ENCODE measurements around the gene CSRNP3. TPM values are rescaled to one million over a fixed set of nuclear protein-coding genes. Genes with fewer than 3 reads are reported as not detected.

The CSRNP3 gene
- total RNA-seq, 1 experiment from 2014 or later, result 1.3 TPM

DNA sequence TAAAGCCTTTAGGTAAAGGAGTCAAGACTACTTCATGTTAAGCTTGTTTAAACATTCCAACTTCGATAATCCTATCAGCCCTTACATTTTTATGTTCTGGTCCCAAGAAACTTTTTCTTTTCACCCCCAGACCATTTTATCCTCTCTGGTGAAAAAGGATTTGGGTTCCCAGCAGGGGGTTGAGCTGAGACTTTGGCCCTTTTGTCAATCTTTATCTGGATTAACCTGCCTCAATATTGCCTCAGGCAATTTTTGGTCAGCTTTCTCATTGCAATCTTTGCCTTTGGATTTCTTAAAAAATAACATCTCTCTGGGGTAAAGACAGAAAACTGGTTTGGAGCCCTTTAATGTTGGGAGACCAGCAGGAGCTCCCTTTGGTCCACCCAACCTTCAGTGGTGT is 33.9 kb upstream of the CSRNP3 start:
- Mint-ChIP-seq H3K27me3 (ENCODE audit: insufficient read depth, unreplicated experiment) (no peaks in the 10 kb centered on the region), H3K9me3 (ENCODE audit: unreplicated experiment) (no peaks in the 10 kb centered on the region), H3K4me1 (ENCODE audit: low read depth, unreplicated experiment) (peaks cover 7% of the 10 kb centered on the region), H3K4me3 (ENCODE audit: unreplicated experiment) (peak overlapping the region; percentile 42), H3K36me3 (ENCODE audit: insufficient read depth, unreplicated experiment) (peaks cover 4% of the 10 kb centered on the region), H3K27ac (ENCODE audit: unreplicated experiment) (peak overlapping the region; percentile 84)
- H3K36me3 ChIP-seq (ENCODE audit: control insufficient read depth, insufficient read depth, low read length), result no peaks in the 10 kb centered on the region
- TF ChIP-seq, protein P1, sequence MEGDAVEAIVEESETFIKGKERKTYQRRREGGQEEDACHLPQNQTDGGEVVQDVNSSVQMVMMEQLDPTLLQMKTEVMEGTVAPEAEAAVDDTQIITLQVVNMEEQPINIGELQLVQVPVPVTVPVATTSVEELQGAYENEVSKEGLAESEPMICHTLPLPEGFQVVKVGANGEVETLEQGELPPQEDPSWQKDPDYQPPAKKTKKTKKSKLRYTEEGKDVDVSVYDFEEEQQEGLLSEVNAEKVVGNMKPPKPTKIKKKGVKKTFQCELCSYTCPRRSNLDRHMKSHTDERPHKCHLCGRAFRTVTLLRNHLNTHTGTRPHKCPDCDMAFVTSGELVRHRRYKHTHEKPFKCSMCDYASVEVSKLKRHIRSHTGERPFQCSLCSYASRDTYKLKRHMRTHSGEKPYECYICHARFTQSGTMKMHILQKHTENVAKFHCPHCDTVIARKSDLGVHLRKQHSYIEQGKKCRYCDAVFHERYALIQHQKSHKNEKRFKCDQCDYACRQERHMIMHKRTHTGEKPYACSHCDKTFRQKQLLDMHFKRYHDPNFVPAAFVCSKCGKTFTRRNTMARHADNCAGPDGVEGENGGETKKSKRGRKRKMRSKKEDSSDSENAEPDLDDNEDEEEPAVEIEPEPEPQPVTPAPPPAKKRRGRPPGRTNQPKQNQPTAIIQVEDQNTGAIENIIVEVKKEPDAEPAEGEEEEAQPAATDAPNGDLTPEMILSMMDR (IDR thresholded peaks at IDR 0.05; ENCODE audit: insufficient read depth in 1 of 2, low read depth in 1 of 2, low read length in 1 of 2, severe bottlenecking in 1 of 2, unreplicated experiment in 1 of 2), result no peak
- CTCF ChIA-PET, result interaction anchor here (0.7 to 1.4 kb wide), 3 partner anchors 15 to 439 kb away, joined by 3 to 7 read pairs (median 4); partner anchors contain the start of gene CSRNP3
- POLR2A ChIA-PET, result interaction anchor here (0.6 kb wide), 1 partner anchor 358 kb away, joined by 3 read pairs; the partner anchor contains the start of gene GALNT3
- no peaks in the 10 kb centered on the region for H3K27me3 ChIP-seq (replicated peaks; ENCODE audit: control insufficient read depth, insufficient read depth, low read length)
- no peak overlapping the region for H3K4me3 ChIP-seq (ENCODE audit: low read depth, low read length)
- peak in 1 of 2 experiments; percentile 69 for DNase-seq
- no peaks in the 10 kb centered on the region for H3K9me3 ChIP-seq
- BruUV-seq (replicated peaks), result no TSS peak
- peaks cover 25% of the 10 kb centered on the region for H3K4me1 ChIP-seq
- intact Hi-C loops (cut with micrococcal nuclease; ENCODE audit: unreplicated experiment), result loop anchor here (1.0 kb wide), 3 partner anchors 18 to 34 kb away; partner anchors contain the start of gene CSRNP3

DNA sequence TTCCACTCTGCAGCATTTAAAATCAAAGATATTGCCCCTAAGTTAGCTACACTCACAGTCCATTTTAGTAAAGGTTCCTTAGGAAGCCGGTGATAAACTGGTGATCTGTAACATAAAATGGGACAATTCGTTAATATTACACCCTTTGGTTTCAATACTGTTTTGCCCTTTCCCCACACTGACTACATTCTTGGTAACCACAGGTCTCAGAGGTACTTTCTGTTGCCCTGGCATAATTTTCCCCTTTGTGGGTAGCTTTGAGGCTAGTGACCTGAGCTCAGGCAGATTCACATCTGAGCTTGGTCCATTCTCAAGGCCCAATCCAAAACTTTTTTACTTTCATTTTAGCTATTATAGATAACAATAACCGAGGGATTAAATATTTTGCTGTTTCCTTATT is 32.9 kb upstream of the CSRNP3 start:
- Mint-ChIP-seq H3K4me1 (ENCODE audit: low read depth, unreplicated experiment) (peaks cover 7% of the 10 kb centered on the region), H3K9me3 (ENCODE audit: unreplicated experiment) (no peaks in the 10 kb centered on the region), H3K27ac (ENCODE audit: unreplicated experiment) (no peak overlapping the region), H3K27me3 (ENCODE audit: insufficient read depth, unreplicated experiment) (no peaks in the 10 kb centered on the region), H3K36me3 (ENCODE audit: insufficient read depth, unreplicated experiment) (peaks cover 4% of the 10 kb centered on the region), H3K4me3 (ENCODE audit: unreplicated experiment) (no peak overlapping the region)
- ChIA-PET POLR2A (no interaction called here), CTCF (no interaction called here)
- no peak for DNase-seq
- no peak overlapping the region for H3K4me3 ChIP-seq (ENCODE audit: low read depth, low read length)
- TF ChIP-seq, protein P1 (IDR thresholded peaks at IDR 0.05; ENCODE audit: insufficient read depth in 1 of 2, low read depth in 1 of 2, low read length in 1 of 2, severe bottlenecking in 1 of 2, unreplicated experiment in 1 of 2), result no peak
- no peaks in the 10 kb centered on the region for H3K36me3 ChIP-seq (ENCODE audit: control insufficient read depth, insufficient read depth, low read length)
- intact Hi-C loops (cut with micrococcal nuclease; ENCODE audit: unreplicated experiment), result no loop called here
- H3K9me3 ChIP-seq, result no peaks in the 10 kb centered on the region
- no peaks in the 10 kb centered on the region for H3K27me3 ChIP-seq (replicated peaks; ENCODE audit: control insufficient read depth, insufficient read depth, low read length)
- H3K4me1 ChIP-seq, result peaks cover 25% of the 10 kb centered on the region
- BruUV-seq (replicated peaks), result no TSS peak

DNA sequence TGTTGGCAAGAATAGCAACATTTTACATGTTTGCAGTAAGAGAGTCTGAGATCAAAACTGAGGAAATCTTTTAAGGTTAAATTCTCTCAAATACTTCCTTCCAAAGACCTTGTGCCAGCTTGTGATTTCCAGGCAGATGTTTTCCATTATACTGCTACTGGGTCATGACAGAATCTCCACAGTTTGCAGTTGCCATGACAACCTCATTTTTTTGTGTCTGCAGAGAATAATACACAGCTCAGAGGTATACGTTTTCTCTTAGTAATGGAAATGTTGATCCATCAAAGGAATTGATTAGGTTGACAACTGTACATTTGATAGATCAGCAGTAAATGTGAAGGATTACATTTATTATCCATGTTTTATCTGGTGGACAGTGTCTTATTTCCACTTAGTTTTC is 29.1 kb upstream of the CSRNP3 start:
- H3K4me1 ChIP-seq, result peaks cover 10% of the 10 kb centered on the region
- no peak overlapping the region for H3K27ac Mint-ChIP-seq (ENCODE audit: unreplicated experiment)
- H3K36me3 Mint-ChIP-seq (ENCODE audit: insufficient read depth, unreplicated experiment), result peaks cover 4% of the 10 kb centered on the region
- intact Hi-C loops (cut with micrococcal nuclease; ENCODE audit: unreplicated experiment), result no loop called here
- H3K9me3 ChIP-seq, result no peaks in the 10 kb centered on the region
- POLR2A ChIA-PET, result no interaction called here
- DNase-seq, result peak in 1 of 2 experiments; percentile 8
- H3K27me3 ChIP-seq (replicated peaks; ENCODE audit: control insufficient read depth, insufficient read depth, low read length), result no peaks in the 10 kb centered on the region; the same call in 1 of the 2 replicates
- H3K4me3 Mint-ChIP-seq (ENCODE audit: unreplicated experiment), result no peak overlapping the region
- peaks cover 7% of the 10 kb centered on the region for H3K4me1 Mint-ChIP-seq (ENCODE audit: low read depth, unreplicated experiment)
- no peak overlapping the region for H3K4me3 ChIP-seq (ENCODE audit: low read depth, low read length)
- TF ChIP-seq, protein P1 (IDR thresholded peaks at IDR 0.05; ENCODE audit: insufficient read depth in 1 of 2, low read depth in 1 of 2, low read length in 1 of 2, severe bottlenecking in 1 of 2, unreplicated experiment in 1 of 2), result no peak
- no TSS peak for BruUV-seq (replicated peaks)
- H3K36me3 ChIP-seq (ENCODE audit: control insufficient read depth, insufficient read depth, low read length), result no peaks in the 10 kb centered on the region
- no peaks in the 10 kb centered on the region for H3K27me3 Mint-ChIP-seq (ENCODE audit: insufficient read depth, unreplicated experiment)
- CTCF ChIA-PET, result no interaction called here
- H3K9me3 Mint-ChIP-seq (ENCODE audit: unreplicated experiment), result no peaks in the 10 kb centered on the region

Data from Caco-2 (cell line).